NCI-H226 (cell line): ENCODE measurements around the gene KMT2E.
A peak's percentile ranks its signal among the peaks of the same experiment; 100 is the strongest.

ENCODE experiments used
- DNase-seq: peaks from one replicate; pipeline ENCODE4 v3.0.0-alpha.2; 2015

KMT2E gene

DNA sequence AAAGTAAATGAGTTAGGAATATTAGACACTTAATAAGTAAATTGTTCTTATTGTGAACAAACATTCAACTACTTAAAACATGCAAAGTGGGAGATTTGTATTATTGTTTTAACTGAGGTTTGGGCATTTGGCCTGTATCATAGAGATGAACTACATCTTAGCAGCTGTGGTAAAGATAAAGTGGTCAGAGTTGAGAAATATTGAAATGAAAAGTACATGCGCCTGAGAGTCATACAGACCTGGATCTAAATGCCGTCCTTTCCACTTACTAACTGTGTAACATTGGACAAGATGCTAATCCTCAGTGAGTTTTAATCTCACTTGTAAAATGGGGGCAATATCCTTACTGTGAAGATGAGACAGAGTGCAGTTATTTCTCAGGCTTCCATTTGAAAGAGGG is 74.5 kb downstream of the KMT2E start:
- DNase-seq, result no peak

DNA sequence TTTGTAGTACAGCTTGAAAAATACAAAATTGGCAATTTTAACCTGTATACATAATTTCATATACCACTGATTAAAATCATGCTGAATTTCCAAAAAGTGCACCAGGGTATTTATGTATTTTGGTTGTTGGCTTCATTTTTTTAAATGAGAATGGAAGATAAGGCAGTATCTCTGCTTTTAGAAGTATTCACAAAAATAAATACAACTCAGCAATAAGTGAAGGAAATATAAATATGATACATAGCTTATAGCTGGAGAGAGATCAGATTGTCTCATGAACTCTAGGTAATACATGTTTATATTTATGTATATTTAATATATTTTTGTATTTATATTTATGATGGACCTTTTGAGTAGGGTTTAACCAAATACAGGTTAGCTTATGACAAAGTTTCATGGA is 81.0 kb downstream of the KMT2E start:
- DNase-seq, result no peak

DNA sequence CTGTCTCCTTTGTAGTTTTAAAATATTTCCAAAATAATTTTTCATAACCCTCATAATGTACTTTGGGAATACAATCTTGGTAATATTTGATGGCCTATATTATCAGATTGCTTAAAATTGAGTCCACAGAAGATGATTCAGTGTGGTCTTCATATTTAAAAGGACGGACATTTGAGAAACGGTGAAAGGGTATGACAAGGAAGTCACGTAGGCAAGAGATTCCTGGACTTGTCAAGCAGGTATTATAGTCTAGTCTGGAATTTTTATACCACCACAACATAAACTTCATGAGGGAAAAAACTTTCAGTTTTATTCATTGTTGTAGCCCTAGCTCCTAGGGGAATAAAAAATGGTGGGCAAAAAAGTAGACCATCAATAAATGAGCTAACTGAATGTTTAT is 82.3 kb downstream of the KMT2E start:
- DNase-seq, result no peak

DNA sequence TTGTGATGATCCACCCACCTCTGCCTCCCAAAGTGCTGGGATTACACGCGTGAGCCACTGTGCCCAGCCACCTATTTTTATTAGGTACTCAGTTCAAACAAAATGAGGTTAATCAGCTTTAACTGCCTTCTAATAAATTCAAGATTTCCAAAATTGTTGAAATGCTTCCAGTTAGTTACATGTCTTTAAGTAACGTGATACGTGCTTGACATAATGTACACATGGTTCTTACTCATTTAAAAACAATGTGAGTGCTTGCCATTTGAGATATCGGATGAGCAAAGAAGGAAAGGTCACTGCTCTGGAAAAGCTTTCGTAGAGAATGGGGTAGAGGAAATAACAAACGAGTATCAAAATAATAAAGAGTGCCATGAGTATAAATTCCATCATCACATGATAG is 83.6 kb downstream of the KMT2E start:
- DNase-seq, result peak; percentile 93

DNA sequence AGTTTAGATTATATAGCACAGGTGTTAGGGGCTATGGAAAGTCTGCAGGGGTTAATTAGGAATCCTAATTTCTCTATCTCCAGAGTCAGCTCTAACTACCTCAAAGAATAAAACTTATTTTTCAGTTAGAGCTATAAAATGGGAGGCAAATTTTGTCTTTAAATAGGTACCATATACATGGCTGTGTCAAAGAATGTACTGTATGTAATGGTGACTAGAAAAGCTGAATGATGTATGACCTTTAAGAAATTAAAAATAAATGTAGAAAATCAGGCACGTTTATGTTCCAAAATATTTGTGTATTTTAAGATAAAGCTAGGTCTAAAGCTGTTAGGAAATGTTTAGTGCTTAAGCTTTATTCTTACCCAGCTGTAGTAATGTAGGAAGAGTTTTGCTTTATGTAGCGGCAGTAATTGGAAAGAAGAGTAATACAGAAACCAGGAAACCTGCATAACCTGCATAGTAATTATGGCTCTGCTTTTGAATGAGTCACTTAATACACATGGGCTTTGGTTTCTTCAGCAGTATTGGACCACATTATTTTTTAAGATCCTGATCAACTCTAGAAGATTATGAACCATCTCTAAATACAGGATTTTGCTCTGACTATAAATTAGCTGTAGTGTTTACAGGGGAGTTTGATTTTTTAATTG is 85.0 kb downstream of the KMT2E start:
- DNase-seq, result peak; percentile 9

DNA sequence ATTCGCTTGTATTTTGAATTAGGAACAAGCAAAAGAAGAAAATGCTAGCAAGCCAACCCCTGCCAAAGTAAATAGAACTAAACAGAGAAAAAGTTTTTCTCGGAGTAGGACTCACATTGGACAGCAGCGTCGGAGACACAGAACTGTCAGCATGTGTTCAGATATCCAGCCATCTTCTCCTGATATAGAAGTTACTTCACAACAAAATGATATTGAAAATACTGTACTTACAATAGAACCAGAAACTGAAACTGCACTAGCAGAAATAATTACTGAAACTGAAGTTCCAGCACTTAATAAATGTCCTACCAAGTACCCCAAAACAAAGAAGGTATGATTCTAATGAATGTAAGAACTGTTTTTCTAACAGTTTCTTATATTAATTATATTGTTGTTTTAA is 87.9 kb downstream of the KMT2E start:
- DNase-seq, result no peak

DNA sequence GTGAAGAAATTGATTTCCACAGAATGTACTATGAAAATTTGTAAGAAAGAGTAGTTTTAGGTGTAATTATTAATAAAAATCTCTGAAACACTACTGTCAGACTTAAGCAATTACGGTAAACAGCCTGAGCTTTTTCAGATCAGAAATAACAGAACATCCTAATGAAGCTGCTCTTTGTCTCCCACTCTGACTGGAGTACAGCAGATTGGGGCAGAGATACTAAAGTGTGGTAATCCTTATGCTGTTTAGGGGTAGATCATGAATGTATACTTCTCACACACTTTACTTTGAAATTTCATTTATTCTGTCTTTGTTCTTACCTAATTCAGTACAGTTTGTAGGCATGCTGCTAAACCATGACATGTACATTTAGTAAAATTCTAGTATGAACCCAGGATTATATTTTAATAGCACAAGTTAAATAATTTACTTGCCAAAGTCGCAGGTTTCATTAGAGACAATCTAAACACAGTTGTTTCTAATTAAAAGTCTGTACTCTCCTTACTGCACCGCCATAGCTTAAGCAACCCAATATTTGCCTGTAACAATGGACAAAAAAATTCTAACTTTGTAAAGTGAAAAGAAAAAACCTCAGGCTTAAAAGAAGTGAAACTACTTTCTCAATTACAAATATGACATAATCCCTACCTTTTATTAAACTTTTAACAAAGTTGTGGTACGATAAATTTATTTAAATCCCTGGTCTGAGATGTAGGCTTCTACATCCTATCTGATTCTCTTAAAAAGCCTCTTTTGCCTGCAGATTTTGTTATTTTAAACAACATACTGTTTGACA is 88.8 kb downstream of the KMT2E start:
- DNase-seq, result no peak

DNA sequence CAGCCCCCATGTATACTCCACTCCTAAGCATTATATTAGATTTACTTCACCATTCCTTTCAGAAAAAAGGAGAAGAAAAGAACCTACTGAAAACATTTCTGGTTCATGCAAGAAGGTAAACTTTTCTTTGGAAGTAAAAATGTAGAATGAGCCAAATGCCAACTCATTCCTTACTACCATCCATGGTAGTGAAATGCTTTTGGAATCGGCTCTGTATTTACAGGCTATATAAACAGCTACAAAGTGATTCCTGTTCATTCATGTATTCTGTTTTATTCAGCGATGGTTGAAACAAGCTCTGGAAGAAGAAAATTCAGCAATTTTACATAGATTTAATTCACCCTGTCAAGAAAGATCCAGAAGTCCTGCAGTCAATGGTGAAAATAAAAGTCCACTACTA is 91.6 kb downstream of the KMT2E start:
- no peak for DNase-seq

DNA sequence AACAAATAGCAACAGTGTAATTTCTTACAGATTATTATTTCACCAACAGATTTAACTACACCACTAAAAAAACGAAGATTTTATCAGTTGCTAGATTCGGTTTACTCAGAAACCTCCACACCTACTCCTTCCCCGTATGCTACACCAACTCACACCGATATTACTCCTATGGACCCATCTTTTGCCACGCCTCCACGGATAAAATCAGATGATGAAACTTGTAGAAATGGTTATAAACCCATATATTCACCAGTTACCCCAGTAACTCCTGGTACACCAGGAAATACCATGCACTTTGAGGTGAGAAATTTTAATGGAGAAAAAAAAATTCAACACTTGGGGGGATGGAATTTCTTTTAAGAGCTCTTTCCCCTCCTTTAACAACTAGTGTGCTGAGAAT is 92.5 kb downstream of the KMT2E start:
- no peak for DNase-seq

DNA sequence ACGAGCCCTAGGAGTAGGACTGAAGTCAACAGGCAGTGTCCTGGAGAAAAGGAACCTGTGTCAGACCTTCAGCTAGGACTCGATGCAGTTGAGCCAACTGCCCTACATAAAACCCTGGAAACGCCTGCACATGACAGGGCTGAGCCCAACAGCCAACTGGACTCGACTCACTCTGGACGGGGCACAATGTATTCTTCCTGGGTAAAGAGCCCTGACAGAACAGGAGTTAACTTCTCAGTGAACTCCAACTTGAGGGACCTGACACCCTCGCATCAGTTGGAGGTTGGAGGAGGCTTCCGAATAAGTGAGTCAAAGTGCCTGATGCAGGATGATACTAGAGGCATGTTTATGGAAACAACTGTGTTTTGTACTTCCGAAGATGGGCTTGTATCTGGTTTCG is 93.5 kb downstream of the KMT2E start:
- no peak for DNase-seq

DNA sequence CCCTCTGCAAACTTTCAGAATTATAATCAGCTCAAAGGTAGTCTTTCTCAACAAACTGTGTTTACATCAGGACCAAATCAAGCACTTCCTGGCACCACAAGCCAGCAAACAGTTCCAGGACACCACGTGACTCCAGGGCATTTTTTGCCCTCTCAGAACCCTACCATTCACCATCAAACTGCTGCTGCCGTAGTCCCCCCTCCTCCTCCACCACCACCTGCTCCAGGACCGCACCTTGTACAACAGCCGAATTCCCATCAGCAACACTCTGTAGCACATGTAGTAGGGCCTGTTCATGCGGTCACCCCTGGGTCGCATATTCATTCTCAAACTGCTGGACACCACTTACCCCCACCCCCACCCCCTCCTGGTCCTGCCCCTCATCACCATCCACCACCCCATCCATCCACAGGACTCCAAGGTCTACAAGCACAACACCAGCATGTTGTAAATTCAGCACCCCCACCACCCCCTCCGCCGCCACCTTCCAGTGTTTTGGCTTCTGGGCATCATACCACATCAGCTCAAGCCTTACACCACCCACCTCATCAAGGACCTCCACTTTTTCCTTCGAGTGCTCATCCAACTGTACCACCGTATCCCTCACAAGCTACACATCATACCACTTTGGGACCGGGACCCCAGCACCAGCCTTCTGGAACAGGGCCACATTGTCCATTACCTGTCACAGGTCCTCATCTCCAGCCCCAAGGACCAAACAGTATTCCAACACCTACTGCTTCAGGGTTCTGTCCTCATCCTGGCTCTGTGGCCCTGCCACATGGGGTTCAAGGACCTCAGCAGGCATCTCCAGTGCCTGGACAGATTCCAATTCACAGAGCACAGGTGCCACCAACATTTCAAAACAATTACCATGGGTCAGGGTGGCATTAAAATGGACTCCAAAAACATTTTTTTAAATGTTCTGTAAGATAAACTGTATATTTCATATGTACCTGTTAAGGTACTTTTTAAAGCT is 98.7 kb downstream of the KMT2E start:
- no peak for DNase-seq

DNA sequence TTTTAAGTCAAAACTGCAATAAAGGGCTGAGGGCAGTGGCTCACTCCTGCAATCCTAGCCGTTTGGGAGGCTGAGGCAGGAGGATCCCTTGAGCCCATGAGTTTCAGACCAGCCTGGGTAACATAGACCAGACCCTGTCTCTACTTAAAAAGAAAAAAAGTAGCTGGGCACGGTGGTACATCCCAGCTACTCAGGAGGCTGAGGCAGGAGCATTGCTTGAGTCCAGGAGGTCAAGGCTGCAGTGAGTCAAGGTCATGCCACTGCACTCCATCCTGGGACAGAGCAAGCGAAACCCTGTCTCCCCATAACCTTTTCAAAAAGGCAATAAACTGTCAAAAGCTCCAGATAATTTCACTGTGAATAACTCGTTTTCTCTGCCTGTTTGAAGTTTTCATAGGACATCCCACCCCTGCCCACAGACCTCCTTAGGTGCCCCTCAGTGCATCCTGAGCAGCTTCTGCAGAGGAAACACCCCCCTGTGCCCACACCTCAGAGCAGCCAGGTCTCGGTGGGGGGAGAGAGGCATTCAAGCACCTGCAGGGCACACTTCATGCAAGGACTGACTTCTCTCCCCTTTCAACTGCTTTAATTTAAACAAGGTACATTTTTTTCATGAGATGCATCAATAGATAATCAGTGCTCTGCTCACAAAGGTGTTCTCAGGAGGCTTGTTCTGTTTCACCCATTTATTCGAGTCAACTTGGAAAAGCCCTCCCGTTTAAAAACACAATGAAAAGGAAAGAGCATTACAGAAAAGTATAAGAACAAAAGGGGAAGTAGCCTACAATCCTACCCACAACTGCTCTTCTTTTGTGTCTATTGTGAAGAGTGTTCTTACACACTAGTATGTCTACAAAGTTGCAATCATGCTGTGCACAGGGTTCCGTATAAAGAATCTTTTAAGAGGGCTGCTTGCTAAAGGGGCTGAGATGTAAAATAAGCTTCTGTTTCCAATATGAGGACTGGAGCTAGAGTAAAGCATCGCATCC is 104.9 kb downstream of the KMT2E start:
- DNase-seq, result no peak

DNA sequence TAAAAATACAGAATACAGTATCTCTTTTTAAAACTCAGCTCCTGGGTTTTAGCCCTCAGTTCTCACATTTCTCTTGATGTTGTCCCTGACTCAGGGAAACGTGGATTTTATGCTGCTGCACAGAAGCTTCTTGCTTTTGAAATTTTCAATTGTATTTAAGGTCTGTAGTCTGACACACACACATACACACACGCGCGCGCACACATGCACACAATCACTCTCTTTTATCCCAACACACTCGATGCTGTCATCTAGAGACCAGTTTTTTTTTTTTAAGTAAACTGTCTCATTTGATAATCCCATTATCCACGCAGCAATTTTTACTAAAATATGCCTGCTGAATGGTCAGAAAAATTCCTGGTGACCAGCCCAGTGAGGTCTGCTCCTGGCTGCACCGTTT is 108.6 kb downstream of the KMT2E start:
- no peak for DNase-seq

DNA sequence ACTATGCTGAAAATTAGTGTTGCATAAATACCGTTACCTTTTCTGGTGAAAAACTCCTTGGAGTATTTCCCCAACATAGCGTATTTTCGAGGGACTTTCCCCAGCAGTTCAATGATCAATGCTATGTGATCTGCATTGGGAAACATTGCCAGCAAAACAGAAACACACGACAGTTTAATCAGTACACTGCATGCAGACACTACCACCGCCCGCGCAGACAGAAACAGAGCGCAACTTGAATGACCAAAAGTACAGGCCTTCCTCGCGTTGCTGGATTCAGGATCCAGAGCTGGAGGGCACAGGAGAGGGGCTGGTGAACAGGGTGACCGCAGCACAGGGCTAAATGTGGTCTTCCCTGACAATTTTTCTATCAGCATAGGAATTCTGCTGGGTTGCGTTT is 111.7 kb downstream of the KMT2E start:
- DNase-seq, result no peak

DNA sequence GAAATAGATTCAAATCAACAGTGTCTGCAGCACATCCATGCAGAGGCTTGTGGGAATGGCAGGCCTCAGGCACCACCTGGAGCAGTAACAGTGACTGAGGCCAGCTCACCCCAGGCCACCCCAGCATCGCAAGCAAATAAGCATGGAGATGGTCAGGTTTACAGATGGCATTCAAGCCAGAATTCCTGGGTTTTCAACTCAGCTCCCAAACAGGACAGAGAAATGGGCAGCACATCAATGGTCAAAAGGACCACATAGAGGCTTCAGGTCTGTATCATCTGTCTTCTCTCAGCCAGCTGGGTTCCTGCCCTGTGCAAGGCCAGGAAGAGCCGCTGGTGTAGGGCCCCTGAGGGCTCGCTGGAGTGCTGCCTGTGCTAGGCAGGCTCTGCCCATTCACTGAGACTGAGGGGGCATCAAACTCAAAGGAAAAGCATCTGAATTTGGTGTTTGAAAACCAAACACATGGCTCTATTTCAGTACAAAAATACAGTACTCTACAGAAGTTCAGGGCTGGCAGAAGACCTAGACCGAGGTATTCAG is 112.5 kb downstream of the KMT2E start:
- DNase-seq, result no peak

DNA sequence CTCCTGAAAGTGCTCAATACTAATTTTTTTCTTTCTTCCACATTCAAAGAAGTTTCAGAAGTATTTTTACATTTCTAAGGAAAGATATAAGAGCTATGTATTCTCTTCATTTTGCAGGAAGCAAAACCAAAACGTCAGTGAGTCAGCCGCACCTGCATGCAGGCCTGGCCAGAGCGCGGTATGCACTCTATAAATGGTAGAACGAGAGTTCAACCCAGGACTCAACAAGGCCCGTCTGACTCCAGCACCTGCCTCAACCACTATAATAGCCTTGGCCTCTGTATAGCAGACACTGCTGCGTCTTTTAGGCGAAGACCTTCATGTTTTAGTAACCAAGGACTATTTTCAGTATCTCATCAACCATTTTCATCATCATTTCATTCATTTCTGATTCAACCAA is 113.2 kb downstream of the KMT2E start:
- DNase-seq, result no peak

DNA sequence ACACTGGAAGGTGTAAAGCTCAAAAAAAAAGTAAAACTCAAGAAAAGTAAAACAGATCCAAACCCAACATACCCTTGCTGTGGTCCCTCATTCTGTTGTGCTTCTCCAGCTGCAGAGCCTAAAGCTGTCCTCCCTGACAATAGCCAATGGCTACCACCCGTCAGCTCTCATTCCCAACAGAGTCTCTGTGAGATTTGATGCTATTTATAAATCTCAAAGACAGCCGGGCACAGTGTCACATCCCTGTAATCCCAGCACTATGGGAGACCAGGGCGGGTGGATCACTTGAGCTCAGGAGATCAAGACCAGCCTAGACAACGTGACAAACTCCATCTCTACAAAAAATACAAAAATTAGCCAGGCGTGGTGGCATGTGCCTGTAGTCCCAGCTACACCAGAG is 116.0 kb downstream of the KMT2E start:
- DNase-seq, result no peak

DNA sequence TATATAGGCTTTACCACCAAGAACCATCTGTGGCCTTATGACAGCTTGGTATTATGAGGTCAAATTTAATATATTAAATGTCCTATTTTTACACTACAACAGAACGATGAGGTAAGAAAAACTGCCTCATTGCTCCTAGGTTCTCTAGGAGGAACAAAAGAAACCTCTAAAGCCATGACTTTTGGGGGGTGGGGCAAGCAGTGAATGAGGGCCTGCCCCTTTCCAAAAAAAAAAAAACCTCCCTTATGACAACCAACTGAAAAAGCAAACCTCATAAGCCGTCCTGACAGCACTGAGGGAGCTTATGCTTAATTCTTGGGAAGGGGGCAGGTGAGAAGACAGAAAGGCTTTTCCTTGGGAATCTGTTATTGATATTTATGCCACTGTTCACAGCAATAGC is 116.6 kb downstream of the KMT2E start:
- DNase-seq, result no peak

DNA sequence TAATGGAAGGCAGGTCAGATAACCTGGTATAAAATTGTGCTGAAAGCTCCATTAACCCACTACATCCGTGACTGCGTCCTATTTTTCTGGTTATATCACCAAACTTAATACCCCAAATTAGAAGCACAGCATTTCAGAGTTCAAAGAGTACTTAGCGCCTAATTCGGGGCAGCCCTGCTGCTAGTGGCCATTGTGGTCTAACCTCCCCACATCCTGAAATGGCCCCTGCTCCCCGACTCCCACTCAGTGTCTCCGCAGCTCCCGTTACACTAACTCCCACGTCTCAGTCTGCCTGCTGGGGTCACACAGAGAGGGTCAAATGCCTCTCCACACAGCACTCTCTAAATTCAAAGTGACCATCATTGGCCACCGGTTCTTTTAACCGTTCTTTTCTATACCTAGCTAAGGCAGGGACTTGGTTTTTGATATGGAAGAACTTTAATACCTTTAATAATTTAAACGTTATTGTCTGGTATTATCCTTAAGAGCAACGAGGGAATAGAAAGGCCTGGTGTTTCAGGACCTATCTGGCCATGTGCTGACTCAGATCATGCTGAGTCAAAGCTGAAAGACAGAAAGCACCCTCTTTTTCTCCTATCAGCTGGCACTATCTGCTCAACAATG is 117.1 kb downstream of the KMT2E start:
- DNase-seq, result no peak

DNA sequence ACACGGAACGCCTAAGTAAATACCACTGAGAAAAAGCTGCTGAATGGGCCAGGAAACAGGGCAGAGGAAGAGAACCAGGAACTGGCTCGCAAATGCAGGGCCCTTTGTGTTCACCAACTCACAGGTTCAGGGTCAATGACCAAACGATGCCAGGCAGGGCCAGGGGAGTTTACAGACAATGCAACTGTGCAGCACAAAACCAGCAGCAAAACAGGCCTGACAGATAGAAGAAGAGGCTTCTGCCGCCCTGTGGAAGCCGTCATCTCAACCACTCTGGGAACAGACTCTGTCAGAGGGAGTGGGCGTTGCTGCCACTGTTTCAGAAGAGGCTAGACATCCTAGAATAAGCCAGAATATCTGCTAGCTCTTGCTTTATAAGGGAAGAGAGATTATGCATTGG is 117.9 kb downstream of the KMT2E start:
- no peak for DNase-seq

DNA sequence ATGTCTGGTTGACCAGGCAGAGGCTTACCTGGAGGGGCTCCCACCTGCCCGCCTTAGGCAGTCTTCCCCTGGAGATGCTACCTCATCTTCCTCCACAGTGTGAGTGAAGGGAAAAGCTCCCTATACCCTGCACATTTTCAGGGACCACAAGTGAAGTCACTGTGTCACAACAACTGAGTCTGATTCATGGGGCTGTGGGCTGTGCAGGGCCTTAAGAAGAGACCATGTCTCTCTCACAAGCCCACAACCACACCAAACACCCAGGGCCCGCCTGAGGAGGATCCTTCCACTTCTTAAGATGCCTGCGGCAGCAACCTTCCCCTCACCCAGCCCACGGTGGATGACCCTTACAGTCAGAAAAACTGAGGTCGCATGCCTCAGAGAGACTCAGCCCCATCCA is 118.3 kb downstream of the KMT2E start:
- DNase-seq, result no peak

DNA sequence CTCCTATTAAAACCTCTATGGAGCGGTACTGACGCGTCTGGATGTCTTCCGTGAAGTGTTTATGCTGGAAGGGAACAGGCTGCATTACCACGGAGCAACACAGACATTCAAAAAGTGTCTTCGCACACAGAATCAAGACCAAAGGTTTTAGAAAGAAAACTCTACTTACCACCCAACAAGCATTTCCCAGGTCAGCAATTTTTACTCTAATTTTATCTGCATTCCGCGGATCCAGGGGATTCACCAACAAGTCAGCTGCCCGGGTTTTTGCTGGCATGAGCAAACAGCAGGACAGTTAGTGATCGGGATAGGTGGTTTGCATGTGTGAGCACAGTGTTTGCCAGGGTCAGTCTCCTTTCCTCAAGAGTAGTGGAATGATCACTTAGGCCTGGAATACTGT is 118.8 kb downstream of the KMT2E start:
- no peak for DNase-seq
